GM21723 (cell line): ENCODE results near the gene PTPN9.
"Not testable (repeated sequence)": the region's sequence is repeated elsewhere in the genome, so short reads cannot be mapped to it uniquely, and the experiment has no call there.

Source experiments
- ATAC-seq: cut with Tn5 transposase; IDR thresholded peaks from one replicate; pipeline ENCODE4 v1.9.1; 2021; ENCODE audit warnings: mild to moderate bottlenecking, moderate library complexity; ENCODE audit not compliant: unreplicated experiment

PTPN9 gene

GRCh38 chr15:75578948-75579920 lies at the start of gene PTPN9:
TSS of gene PTPN9 (minus strand) at chr15:75579315. CDS start at chr15:75578776, 539 bp downstream.
- peak; percentile 56 for ATAC-seq

- ATAC-seq = peak; percentile 74
Measured at GRCh38 chr15:75625542-75626347, 46.6 kb upstream of the PTPN9 start, which contains the start of gene SNUPN. TSS of gene SNUPN (minus strand) at chr15:75625725. CDS start at chr15:75621051, 4,674 bp downstream.

GRCh38 chr15:75622505-75622904 lies 43.4 kb upstream of the PTPN9 start:
- ATAC-seq = no peak

- no peak for ATAC-seq
Measured at GRCh38 chr15:75620841-75621391, 41.8 kb upstream of the PTPN9 start.

- no peak for ATAC-seq
Measured at GRCh38 chr15:75620058-75620820, 41.1 kb upstream of the PTPN9 start.

- ATAC-seq = no peak
Measured at GRCh38 chr15:75616766-75617165, 37.7 kb upstream of the PTPN9 start.

- ATAC-seq = no peak
Measured at GRCh38 chr15:75606711-75607699, 27.9 kb upstream of the PTPN9 start.

GRCh38 chr15:75606026-75606425 lies 26.9 kb upstream of the PTPN9 start:
- ATAC-seq = no peak

GRCh38 chr15:75599401-75599800 lies 20.3 kb upstream of the PTPN9 start:
- ATAC-seq = no peak

- no peak for ATAC-seq
Measured at GRCh38 chr15:75598361-75598760, 19.2 kb upstream of the PTPN9 start.

GRCh38 chr15:75597667-75598341 lies 18.7 kb upstream of the PTPN9 start:
- no peak for ATAC-seq

GRCh38 chr15:75596703-75597345 lies 17.7 kb upstream of the PTPN9 start:
- no peak for ATAC-seq

- ATAC-seq = no peak
Measured at GRCh38 chr15:75594276-75594675, 15.2 kb upstream of the PTPN9 start.

GRCh38 chr15:75591655-75592364 lies 12.7 kb upstream of the PTPN9 start:
- no peak for ATAC-seq

- ATAC-seq = no peak
Measured at GRCh38 chr15:75590239-75590638, 11.1 kb upstream of the PTPN9 start.

- no peak for ATAC-seq
Measured at GRCh38 chr15:75589071-75589470, 10.0 kb upstream of the PTPN9 start.

- not testable (repeated sequence) for ATAC-seq
Measured at GRCh38 chr15:75586422-75586821, 7.3 kb upstream of the PTPN9 start.

- ATAC-seq = no peak
Measured at GRCh38 chr15:75584121-75584520, 5.0 kb upstream of the PTPN9 start.
